Ishikawa (cell line): ENCODE data around the gene PDZD7.

Experiments used
- CEBPB ChIP-seq: IDR thresholded peaks from 2 replicates; pipeline ENCODE4 v1.6.1; 2012
- CREB1 ChIP-seq: IDR thresholded peaks from 2 replicates; pipeline ENCODE4 v1.6.1; 2012; ENCODE audit warnings: low read depth
- EGR1 ChIP-seq: IDR thresholded peaks from 2 replicates; pipeline ENCODE4 v1.6.1; 2012
- EP300 ChIP-seq: IDR thresholded peaks from 2 replicates; pipeline ENCODE4 v1.6.1; 2012; ENCODE audit warnings: borderline replicate concordance
- FOXM1 ChIP-seq: IDR thresholded peaks from 2 replicates; pipeline ENCODE4 v1.6.1; 2012; ENCODE audit warnings: low read depth, borderline replicate concordance
- MAX ChIP-seq: IDR thresholded peaks from 2 replicates; pipeline ENCODE4 v1.6.1; 2012
- NFIC ChIP-seq: IDR thresholded peaks from 2 replicates; pipeline ENCODE4 v1.6.1; 2012
- RAD21 ChIP-seq: IDR thresholded peaks from 2 replicates; pipeline ENCODE4 v1.6.1; 2012; ENCODE audit warnings: low read depth
- REST ChIP-seq: IDR thresholded peaks from 2 replicates; pipeline ENCODE4 v1.6.1; 2012; ENCODE audit warnings: low read depth, mild to moderate bottlenecking
- TAF1 ChIP-seq: IDR thresholded peaks from 2 replicates; pipeline ENCODE4 v1.6.1; 2012; ENCODE audit warnings: low read depth, mild to moderate bottlenecking
- TCF12 ChIP-seq: IDR thresholded peaks from 2 replicates; pipeline ENCODE4 v1.6.1; 2012; ENCODE audit warnings: low read depth
- TEAD4 ChIP-seq: IDR thresholded peaks from 2 replicates; pipeline ENCODE4 v1.6.1; 2012
- USF1 ChIP-seq: IDR thresholded peaks from 2 replicates; pipeline ENCODE4 v1.6.1; 2012
- YY1 ChIP-seq: IDR thresholded peaks from 2 replicates; pipeline ENCODE4 v1.6.1; 2012; ENCODE audit warnings: low read depth
- ZBTB7A ChIP-seq: IDR thresholded peaks from 2 replicates; pipeline ENCODE4 v1.6.1; 2012; ENCODE audit warnings: low read depth

Gene PDZD7

GRCh38 chr10:101060951-101061623, 30.2 kb upstream of the PDZD7 start:
- no peak; the same call in 1 of the 2 replicates for TF ChIP-seq EP300
- 0 out of 2 replicates have a peak, but pooled peaks have one; percentile 29 for TF ChIP-seq YY1
- 0 out of 2 replicates have a peak, but pooled peaks have one; percentile 16 for TF ChIP-seq EGR1
- TF ChIP-seq CEBPB = no peak
- no peak for TF ChIP-seq REST
- TF ChIP-seq TCF12 = peak; percentile 60
- peak; percentile 79 for TF ChIP-seq TAF1
- TF ChIP-seq FOXM1 = no peak
- TF ChIP-seq NFIC = peak; percentile 59
- peak; percentile 78 for TF ChIP-seq MAX
- peak; percentile 24; the same call in 1 of the 2 replicates for TF ChIP-seq ZBTB7A
- no peak for TF ChIP-seq CREB1
- no peak for TF ChIP-seq RAD21

- TF ChIP-seq TEAD4 (no peak), REST (no peak), YY1 (0 out of 2 replicates have a peak, but pooled peaks have one; percentile 34), NFIC (0 out of 2 replicates have a peak, but pooled peaks have one; percentile 6), USF1 (no peak), CREB1 (no peak), TAF1 (0 out of 2 replicates have a peak, but pooled peaks have one; percentile 12), CEBPB (no peak), EGR1 (no peak), EP300 (no peak), RAD21 (peak; percentile 94), MAX (peak; percentile 42; the same call in 1 of the 2 replicates), FOXM1 (0 out of 2 replicates have a peak, but pooled peaks have one; percentile 23), ZBTB7A (no peak; the same call in 1 of the 2 replicates), TCF12 (no peak)
These were observed 29.4 kb upstream of the PDZD7 start for GRCh38 chr10:101060036-101060950.

GRCh38 chr10:101056365-101057151, 25.6 kb upstream of the PDZD7 start:
- TF ChIP-seq CEBPB (no peak), EGR1 (no peak), EP300 (no peak), USF1 (no peak), TAF1 (no peak), FOXM1 (no peak), ZBTB7A (no peak), RAD21 (no peak), NFIC (no peak), TCF12 (no peak), MAX (no peak)

- no peak for TF ChIP-seq EP300
- TF ChIP-seq MAX = no peak
- peak; percentile 15; the same call in 1 of the 2 replicates for TF ChIP-seq RAD21
- TF ChIP-seq TCF12 = no peak
- TF ChIP-seq TAF1 = no peak
These were observed 24.5 kb upstream of the PDZD7 start for GRCh38 chr10:101055411-101055810.
